Activated naive CD4-positive, alpha-beta T cell treated with anti-CD3 and anti-CD28 coated beads, Interleukin-2, amount 50 U/mL, for 16 hours (primary cell): ENCODE measurements around the gene CNIH2.
A peak's percentile ranks its signal among the peaks of the same experiment; 100 is the strongest.
"Not testable (repeated sequence)": the region's sequence is repeated elsewhere in the genome, so short reads cannot be mapped to it uniquely, and the experiment has no call there.

Experiments
- DNase-seq: peaks from one replicate; pipeline ENCODE4 v3.0.0-alpha.2; 2020

Gene CNIH2

DNA sequence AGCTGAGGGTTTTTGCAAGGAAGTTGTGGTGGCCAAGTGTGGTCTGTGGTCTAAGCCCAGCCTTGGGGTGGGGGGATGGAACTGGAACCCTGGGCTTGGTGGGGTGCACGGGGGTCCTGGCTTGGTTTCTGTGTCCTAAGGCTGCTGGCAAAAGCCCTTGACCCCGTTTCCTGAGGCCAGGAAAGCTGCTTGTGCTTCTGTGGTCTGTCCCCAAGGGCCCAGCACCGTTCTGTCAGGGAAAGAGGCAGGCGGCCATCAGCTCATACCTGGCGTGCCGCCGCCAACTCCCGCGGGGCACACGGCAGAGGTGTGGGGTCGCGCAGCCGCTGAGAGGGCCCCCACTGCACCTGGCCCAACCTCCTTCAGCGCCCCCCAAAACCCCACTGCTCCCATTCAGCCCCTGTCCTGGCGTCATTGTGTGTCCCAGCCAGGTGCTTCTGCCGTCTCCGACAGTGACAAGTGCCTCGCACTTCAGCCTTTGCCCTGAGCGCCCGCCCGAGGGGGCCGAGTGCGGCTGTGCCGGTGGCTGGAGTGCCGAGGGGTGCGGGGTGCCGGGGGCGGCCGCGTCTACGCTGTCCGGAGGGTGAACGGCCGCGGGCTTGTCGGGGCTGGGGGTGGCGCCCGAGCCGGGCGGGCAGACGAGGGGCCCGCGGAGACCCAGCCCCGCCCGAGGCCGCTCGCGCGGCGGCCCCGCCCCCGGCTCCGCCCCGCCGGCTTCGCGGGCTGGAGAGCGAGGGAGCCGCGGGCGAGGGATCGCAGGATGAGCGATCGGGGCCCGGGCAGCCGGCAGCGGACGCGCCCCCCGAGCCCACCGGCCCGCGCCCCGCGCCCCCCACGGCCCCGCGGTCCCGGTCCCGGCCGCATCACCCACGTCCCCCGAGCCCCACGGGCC, at the start of gene CNIH2:
CNIH2 (plus strand) TSS at position 705 of the 892 bp plus-strand sequence. CDS start 282 bp downstream, outside the sequence.
- DNase-seq: peak; percentile 57

DNA sequence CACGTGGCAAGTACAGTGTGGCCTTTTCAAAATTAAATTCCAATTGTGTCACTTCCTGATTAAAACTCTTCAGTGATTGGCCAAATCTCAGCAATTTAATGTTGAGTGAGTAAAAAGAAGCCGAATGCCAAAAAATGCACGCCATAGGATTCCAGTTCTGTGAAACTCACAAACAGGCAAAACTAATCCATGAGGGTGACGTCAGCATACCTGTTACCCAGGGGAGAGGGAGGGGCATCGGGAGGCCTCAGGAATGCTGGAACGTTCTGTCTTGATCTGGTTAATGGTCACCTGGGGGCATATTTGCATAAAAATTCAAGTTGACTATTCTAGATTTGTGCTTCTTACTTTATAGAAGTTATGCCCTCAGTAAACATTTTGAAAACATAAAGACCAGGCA, 49.5 kb upstream of the CNIH2 start:
- DNase-seq: no peak

DNA sequence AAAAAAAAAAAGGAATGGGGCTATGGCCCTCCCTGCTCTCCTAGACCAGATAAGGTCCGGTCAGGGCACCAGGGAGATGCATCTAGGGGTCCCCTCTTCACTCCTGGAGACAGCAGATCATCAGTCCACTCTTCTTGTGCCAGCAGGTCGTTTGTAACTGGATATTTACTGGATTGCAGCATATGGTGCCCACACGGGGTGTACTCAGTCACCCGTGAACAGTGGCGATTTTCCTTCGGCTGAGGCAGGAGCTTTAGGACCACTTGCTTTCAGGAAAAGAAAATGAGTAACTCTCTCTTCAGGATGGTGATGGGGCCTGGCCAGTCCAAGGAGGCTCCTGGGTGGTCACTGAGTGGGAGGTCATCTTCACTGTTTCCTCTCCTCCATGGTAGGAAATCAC, 47.8 kb upstream of the CNIH2 start:
- DNase-seq: no peak

DNA sequence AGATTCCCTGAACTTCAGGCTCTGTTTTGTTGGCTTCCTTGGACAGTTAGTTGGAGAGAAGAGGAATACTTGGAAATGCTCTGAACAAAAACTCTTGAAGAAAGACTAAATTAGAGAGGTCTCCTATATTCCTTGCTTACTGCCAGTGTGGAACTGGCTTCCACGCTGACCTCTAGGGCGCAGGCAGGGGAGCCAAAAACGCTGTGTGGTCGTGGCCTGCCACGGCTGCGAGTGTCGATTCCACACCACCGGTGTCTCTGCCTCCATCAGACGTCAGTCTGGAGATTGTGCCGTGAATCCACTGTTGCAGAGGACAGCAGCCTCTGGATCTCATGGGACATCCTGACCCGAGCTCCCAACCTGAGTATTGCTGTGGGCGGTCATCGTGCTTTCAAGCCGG, 47.0 kb upstream of the CNIH2 start:
- no peak for DNase-seq

DNA sequence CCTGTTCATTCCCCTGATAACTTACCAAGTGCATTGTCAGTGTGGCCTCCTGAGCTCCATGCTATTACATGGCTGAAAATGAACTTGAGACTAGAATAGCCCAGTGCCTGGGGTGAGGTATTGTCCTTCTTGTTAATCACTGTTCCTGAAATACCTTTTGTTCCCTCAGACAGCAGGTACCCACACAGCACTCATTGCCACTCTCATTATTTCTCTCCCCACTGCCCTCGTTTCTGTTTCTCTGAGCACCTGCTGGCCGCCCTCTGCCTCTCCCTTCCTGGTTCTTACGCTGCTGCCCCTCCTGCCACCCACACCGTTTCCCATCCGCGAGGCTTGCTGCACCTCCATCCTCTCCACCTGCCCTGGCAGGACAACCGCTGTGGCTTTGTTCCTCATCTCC, 46.4 kb upstream of the CNIH2 start:
- DNase-seq: no peak

DNA sequence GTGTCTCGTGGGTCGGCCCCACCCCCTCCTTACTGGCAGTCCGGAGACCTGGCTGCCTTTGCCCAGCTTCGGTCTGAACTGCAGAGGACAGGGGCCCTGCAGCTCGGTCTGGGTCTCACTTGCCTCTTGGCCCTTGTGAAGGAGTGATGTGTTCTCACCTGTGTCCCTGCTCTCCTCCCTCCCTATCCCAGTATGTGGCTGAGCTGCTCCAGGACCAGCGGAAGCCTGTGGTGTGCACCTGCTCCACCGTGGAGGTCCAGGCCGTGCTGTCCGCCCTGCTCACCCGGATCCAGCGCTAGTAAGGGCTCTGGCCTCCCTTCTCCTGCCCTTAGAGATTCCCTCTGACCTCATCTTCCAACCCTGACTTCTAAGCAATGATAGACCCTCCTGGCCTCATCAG, 45.2 kb upstream of the CNIH2 start:
- no peak for DNase-seq

DNA sequence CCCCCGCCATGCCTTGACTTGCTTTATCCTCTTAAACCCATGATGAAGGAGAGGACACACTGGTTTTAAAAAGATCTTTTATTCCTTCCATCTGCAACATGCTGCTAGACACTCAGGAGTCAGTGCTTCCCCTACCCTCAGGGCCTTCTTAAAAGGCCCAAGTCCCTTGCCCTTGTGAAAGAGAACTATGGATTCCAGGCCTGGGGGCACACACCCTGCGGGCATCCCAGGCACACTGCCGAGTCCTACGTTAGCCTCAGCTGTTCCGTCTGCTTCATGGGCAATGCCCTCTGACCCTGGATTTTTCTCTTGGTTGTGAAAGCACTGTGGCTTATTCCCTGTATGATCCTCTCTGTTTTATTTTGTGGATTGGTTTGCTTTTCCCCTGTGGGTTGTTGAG, 44.7 kb upstream of the CNIH2 start:
- DNase-seq: no peak

DNA sequence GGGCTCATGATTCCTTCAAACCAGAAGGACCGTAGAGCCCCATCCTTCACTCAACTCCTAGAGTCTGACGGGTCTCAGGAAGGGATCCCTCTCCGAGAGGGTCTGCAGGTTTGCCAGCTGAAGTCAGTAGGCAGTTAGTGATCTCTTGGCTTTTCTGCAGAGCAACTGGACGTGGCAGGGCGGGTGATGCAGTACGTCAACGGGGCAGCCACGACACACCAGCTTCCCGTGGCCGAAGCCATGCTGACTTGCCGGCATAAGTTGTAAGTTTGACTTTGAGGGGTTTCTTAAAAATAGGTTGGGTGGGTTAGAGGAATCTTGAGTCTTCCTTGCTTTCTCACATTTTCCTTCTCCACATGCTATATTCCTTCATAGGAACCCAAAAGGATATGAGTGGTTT, 42.8 kb upstream of the CNIH2 start:
- no peak for DNase-seq

DNA sequence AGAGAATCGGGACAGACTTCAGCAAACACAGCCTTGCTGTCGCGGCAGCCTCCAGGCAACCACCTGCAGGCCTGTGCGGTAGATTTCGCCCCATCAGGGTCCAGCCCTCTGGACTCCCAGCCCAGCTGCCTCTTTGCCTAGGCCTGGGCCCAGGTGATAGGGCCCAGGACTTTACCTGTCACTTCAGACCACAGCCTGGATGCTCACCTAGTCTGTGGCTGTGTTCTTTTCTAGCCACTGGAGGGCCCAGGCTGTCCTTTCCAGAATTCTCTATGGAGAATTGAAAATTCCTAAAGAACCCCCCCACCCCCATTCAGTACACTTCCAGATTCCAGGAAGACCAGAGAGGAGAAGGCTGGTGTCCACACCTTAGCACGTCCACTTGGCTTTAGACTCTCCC, 40.1 kb upstream of the CNIH2 start:
- no peak for DNase-seq

DNA sequence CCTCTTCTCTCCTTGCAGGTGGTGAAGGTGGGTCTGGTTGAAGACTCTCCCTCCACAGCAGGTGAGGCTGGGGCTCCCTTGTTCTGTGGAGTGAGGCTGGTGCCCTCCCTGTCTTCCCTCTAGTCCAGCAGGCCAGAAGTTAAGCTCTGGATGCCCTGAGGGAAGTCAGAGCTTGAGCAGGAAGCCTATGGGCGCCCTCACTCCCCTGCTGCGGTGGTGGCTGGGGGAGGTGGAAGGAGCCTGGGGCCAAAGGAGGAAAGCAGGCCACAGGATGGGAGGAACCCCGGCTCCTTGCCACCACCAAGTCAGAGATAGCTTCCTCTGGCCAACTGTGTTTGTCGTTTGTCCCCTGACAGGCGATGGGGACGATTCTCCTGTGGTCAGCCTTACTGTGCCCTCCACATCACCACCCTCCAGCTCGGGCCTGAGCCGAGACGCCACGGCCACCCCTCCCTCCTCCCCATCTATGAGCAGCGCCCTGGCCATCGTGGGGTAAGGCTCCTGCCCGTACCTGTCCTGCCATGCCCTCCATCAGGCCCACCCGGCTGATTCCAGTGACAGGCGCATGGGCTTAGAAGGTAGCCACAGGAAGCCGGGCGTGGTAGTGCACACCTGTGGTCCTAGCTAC, 39.1 kb upstream of the CNIH2 start:
- no peak for DNase-seq

DNA sequence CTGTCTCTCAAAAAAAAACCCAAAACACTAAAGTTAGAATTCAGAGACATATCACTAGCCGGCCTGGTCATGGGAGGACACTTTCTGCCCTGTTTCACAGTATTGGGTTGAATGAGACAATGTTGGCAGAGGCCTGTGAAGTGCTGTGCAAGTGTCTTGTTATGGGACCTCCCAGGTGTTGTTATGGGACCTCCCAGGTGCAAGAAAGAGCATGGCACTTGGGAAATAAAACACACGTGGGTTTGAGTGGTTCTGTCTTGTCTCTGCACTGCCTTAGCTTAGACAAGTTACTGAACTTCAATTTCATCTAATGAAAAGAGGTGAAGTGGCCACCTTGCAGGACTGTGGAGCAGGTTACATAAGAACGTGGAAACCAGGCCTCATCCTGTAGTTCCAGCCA, 38.5 kb upstream of the CNIH2 start:
- DNase-seq: no peak

DNA sequence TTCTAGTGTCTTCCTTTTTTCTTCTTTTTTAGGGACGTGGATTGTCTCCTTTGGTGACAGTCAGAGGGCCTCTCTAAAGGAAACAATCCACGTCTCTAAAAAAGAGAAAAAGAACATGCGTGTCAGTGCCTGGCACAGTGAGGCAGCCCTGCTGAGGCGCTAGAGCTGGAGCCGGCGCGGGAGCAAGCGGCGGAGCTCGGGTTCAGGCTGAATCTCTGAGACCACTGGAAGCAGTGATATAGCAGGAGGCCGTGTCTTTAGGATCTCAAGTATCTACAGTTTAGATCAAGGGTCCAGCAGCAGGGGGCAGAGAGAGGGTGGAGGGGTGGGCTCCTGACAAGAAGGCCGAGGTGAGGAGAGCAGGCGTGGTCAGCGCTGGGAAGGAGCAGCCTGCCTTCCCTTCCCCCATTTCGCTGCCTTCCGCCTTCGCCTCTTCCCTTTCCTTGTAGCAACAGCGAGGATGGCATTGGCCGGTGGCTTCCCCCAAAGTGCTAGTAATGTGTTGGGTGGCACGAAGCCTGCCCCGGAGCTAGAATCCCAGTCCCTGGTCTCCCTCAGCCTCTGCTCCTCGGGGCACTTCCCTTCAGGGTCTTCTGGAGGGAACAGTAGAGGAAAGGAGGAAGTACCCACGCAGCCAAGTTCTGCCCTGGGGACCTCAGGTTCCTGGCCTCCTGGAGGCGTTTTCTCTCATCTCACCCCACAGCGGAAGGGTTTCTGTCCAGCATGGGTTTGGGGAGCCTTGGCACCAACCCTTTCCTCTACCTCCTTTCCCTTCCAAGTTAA, 37.8 kb upstream of the CNIH2 start:
- DNase-seq: no peak

DNA sequence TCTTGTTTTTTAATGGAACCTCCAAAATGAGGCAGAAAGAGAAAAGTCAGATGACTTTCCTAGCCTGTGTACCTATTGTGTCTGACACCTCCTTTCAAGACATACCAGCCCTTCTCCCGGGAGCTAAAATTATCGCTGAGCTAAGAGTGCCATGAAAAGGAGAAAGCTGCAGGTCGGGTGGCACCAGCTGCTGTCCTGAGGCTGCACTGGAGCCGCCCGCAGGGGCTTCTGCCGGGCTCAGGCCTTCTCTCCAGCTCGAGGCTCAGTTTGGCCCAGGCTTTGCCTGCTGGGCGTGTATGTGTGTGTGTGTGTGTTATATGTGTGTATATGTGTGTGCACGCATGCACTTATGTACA, 37.2 kb upstream of the CNIH2 start:
- DNase-seq: no peak

DNA sequence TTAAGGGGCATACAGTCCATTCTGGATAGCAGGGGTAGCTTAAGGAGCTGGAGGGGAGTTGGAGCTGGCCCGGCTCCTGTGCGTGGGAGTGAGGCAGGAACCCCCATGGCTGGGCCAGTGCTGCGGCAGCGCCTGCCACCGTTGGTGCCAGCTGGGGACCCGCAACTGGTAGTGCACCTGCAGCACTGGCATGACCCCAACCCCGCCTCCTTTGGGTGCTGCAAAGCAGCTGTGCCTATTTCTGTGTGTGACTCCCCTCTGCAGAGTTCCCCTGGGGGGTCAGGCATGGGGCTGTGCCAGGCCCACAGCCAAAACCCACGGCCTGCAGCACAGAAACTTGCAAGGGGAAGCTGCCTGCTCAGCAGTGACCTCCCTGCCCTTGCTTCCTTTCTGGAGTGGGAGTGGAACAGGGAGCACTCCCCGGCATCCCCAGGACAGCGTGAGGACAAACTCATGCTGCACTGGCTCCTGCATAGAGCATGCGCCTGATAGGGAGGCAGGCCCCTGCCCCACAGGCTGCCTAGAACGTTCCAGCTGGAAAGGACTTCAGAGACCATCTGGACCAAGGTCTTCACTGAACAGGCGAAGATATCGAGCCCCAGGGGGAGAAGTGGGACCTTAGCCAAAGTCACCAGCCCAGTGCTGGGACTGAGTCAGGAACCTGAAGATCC, 35.7 kb upstream of the CNIH2 start:
- DNase-seq: no peak

DNA sequence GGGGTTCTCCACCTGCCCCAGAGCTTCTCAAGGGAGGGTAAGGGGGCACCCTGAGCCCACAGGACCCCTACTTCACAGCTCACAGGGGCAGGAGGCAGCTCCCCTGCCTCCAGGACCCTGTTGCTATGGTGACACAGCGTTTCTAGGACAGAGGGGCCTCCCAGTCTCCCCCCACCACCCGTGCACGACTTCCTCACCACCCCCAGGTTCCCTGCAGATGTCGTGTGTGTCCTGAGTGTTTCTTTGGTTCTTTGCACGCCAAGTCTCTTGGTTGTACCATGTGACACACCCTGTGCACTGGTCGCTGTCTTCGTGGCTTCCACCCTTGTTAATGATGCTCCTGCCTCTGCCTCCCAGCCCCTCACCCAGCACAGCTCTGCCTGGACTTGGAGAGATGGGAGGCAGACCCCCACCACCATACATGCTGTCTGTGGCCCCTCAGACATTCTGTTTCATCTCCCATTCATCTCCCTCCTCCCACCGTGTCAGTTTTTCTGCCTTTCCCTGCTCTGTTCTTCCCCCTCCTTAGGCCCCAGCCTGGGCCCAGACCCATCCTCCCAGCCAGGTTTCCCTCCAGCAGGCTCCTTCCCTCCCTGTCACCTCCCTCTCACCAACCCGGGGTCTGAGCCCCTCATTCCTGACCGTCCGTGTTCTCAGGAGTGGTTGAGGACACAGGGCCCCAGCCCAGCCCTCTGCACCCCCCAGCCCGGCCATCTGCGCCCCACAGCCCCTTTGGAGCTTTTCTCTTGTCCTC, 34.0 kb upstream of the CNIH2 start:
- DNase-seq: no peak

DNA sequence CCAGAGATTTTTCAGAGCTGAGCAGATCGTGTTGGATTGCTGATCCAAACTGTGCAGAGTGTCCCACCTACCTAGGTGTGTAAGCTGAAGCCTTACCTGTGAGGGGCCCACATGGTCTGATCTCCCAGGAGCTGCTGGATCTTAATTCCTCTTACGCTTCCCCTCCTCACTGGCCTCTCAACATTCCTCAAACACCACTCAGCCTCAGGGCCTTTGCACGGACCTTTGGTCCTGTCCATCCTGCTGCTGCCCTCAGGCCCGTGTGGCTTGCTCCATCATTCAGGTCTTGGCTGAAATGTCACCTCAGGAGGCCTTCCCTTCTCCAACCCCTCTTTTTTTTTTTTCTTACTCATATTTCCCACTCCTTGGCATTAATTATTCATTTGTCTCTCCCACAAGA, 30.7 kb upstream of the CNIH2 start:
- DNase-seq: no peak

DNA sequence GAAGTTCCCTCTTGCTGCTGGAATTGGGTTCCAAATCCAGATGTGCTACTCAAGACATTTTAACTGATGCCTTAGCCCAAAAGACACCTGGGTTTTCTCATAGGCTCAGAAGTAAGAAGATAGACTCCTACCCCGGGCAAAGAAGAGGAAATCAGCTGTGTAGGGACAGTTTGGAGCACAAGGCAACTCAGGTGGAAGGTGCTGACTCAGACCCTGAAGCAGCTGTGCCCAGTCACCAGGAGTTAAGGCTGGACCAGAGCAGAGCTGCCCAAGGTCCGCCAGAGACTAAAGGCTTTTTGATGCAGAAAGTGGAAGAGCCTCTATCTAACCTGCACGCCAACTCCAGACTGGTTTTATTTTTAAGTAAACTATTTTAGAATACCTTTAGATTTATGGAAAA, 30.2 kb upstream of the CNIH2 start:
- DNase-seq: no peak

DNA sequence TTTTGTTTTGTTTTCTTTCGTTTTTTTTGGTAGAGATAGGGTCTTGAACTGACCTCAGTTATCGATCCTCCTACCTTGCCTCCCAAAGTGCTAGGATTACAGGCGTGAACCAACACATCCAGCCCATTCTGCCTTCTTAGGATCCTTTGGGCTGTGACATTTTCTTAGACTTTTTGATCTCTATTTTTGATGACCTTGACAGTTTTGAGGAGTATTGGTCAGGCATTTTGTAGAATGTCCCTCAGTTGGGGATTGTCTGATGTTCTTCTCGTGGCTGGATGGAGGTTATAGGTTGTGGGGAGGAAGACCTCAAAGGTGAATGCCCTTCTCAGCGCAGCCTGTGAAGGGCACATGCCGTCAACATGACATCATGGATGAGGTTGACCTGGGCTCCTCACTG, 29.1 kb upstream of the CNIH2 start:
- no peak for DNase-seq

DNA sequence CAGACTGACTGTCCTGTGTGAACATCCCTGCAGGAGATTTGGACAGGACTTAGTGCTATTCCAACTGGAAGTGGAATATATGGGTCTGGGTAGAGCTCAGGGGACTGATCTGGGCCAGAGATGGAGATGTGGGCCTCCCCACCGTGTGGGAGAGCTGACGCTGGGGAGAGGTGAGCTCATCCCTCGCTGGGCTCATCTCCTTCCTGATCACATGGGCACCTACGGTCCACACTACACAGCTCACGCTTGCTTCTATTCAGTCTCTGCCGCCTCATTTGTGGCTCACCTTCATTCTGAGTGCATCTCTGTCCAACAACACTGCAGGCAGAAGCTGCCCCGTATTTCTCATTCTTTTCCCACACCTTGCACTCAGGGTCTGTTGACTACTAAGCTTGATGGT, 26.2 kb upstream of the CNIH2 start:
- no peak for DNase-seq

DNA sequence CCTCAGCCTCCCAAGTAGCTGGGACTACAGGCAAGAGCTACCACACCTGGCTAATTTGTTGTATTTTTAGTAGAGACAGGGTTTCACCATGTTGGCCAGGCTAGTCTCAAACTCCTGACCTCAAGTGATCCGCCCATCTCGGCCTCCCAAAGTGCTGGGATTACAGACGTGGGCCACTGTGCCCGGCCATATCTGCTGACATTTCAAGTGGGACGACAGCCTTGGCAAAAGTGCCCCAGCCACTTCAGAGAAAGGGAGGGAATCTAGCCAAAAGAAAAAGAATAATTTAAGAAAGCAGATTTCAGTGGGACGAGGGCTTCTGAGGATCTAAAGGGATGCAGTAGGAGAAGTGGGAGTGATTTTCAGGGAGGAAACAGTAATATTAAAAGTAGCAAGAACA, 24.9 kb upstream of the CNIH2 start:
- not testable (repeated sequence) for DNase-seq

DNA sequence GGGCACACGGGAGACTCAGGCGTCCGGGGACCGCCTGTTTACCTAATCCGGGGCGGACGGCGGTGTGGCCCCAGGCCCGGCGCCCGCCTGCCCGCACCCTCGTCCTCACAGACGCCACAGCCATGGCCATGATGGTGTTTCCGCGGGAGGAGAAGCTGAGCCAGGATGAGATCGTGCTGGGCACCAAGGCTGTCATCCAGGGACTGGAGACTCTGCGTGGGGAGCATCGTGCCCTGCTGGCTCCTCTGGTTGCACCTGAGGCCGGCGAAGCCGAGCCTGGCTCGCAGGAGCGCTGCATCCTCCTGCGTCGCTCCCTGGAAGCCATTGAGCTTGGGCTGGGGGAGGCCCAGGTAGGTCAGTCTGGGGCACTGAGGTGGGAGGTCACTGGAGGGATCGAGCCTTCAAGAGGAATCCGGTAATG, 19.5 kb upstream of the CNIH2 start:
- no peak for DNase-seq

DNA sequence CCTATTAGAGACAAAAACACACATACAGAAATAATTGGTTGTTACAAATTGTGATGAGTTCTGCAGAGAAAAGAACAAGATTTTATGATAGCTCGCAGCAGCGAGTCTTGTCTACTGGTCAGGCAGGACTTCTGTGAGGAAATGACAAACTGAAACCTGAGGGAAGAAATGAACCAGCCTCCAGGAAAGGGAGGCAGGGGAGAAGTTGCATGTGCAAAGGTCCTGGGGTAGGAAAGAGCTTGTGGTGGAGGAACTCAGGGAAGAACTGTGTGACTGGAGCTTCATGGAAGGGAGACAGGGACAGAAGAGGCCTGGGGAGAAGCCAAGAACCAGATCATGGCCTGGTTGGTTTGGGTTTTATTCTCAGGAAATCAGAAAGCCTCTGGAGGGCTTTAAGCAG, 18.8 kb upstream of the CNIH2 start:
- no peak for DNase-seq

DNA sequence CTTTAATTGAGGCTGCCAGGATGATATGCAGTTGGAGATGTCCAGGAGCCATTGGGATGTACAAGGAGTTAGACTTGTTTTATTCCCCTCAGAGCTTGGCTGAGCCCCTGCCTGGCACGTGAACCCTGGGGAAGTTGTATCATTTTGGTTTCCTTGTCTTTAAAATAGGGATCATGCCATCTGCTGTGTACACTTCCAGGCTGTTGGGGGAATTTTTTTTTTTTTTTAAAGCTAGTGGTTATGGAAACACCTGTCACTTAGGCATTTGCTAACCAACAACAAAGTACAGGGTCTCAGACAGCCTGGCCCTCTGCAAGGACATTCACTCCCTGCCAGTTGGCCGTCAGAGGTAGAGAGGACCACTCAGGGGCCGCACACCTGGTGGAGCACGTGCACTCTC, 18.0 kb upstream of the CNIH2 start:
- DNase-seq: no peak
